ENCODE results near the gene DAB2IP.

DAB2IP gene

GRCh38 chr9:121807069-121807822 is 155.8 kb downstream of the DAB2IP start:
- FAIRE-seq: no peak

- FAIRE-seq: no peak
These were observed 156.4 kb downstream of the DAB2IP start for GRCh38 chr9:121807823-121808278.

GRCh38 chr9:121808781-121809180 is 157.3 kb downstream of the DAB2IP start:
- no peak for FAIRE-seq

- no peak for FAIRE-seq
These were observed 158.1 kb downstream of the DAB2IP start for GRCh38 chr9:121809356-121810050.

GRCh38 chr9:121810489-121810888 is 159.1 kb downstream of the DAB2IP start:
- no peak for FAIRE-seq

GRCh38 chr9:121811140-121811539 is 159.7 kb downstream of the DAB2IP start:
- FAIRE-seq: no peak

- no peak for FAIRE-seq
These were observed 160.3 kb downstream of the DAB2IP start for GRCh38 chr9:121811751-121812150.

- no peak for FAIRE-seq
These were observed 160.8 kb downstream of the DAB2IP start for GRCh38 chr9:121812159-121812735.

GRCh38 chr9:121813519-121814210 is 162.2 kb downstream of the DAB2IP start:
- no peak for FAIRE-seq

- FAIRE-seq: no peak
These were observed 163.2 kb downstream of the DAB2IP start for GRCh38 chr9:121814594-121814993.

- FAIRE-seq: no peak
These were observed 163.7 kb downstream of the DAB2IP start for GRCh38 chr9:121815084-121815483.

GRCh38 chr9:121815546-121816448 is 164.4 kb downstream of the DAB2IP start:
- FAIRE-seq: no peak

- no peak for FAIRE-seq
These were observed 165.0 kb downstream of the DAB2IP start for GRCh38 chr9:121816449-121816817.

GRCh38 chr9:121816845-121817450 is 165.5 kb downstream of the DAB2IP start:
- no peak for FAIRE-seq

GRCh38 chr9:121817476-121817875 is 166.0 kb downstream of the DAB2IP start:
- FAIRE-seq: no peak

GRCh38 chr9:121818016-121818661 is 166.7 kb downstream of the DAB2IP start:
- FAIRE-seq: no peak

GRCh38 chr9:121818841-121819427 is 167.5 kb downstream of the DAB2IP start:
- no peak for FAIRE-seq

GRCh38 chr9:121819428-121820231 is 168.2 kb downstream of the DAB2IP start:
- no peak for FAIRE-seq

GRCh38 chr9:121820286-121821005 is 169.0 kb downstream of the DAB2IP start:
- no peak for FAIRE-seq
